Liver (tissue), 9 donors: ENCODE measurements around the gene MEGF11. TPM values are rescaled to one million over a fixed set of nuclear protein-coding genes. Genes with fewer than 3 reads are reported as not detected.

Experiments
- DNase-seq: peaks from one replicate; pipeline ENCODE4 v3.0.0-alpha.2; 2017; ENCODE audit warnings: low spot score
- H3K27ac ChIP-seq, 2 donors: one replicate each; pipeline ENCODE4 v1.7.0; 2013; ENCODE audit warnings: inconsistent platforms in 2 of 2, low read length in 2 of 2, control low read depth in 1 of 2, low read depth in 1 of 2, mild to moderate bottlenecking in 1 of 2
- H3K27me3 ChIP-seq, 4 donors: one replicate each; pipeline versions ENCODE4 v1.6.1 to v1.7.0; 2013; ENCODE audit warnings: low read length in 3 of 4, inconsistent platforms in 1 of 4, mild to moderate bottlenecking in 1 of 4, moderate library complexity in 1 of 4; ENCODE audit not compliant: control insufficient read depth in 4 of 4, insufficient read depth in 4 of 4
- H3K36me3 ChIP-seq, 4 donors: one replicate each; pipeline versions ENCODE4 v1.6.1 to v1.7.0; 2013; ENCODE audit warnings: low read length in 3 of 4, mild to moderate bottlenecking in 3 of 4, low read depth in 1 of 4, moderate library complexity in 1 of 4; ENCODE audit not compliant: control insufficient read depth in 4 of 4, insufficient read depth in 3 of 4
- H3K4me1 ChIP-seq, 4 donors: one replicate each; pipeline versions ENCODE4 v1.6.1 to v1.7.0; 2013; ENCODE audit warnings: low read length in 3 of 4, mild to moderate bottlenecking in 3 of 4, moderate library complexity in 1 of 4; ENCODE audit not compliant: control insufficient read depth in 4 of 4, insufficient read depth in 4 of 4
- H3K4me3 ChIP-seq, 3 donors: one replicate each; pipeline versions ENCODE4 v1.6.1 to v1.7.0; 2013; ENCODE audit warnings: low read length in 3 of 3, control low read depth in 1 of 3, low read depth in 1 of 3, mild to moderate bottlenecking in 1 of 3
- H3K9ac ChIP-seq, 2 donors: one replicate each; pipeline ENCODE4 v1.7.0; 2013; ENCODE audit warnings: low read length in 2 of 2, mild to moderate bottlenecking in 2 of 2, moderate library complexity in 2 of 2, control low read depth in 1 of 2, low read depth in 1 of 2
- H3K9me3 ChIP-seq, 4 donors: one replicate each; pipeline versions ENCODE4 v1.6.1 to v1.7.0; 2013; ENCODE audit warnings: low read length in 3 of 4; ENCODE audit not compliant: control insufficient read depth in 4 of 4
- ATF3 ChIP-seq: IDR thresholded peaks from 2 replicates; pipeline ENCODE4 v1.6.1; 2016; ENCODE audit warnings: antibody characterized with exemption
- CTCF ChIP-seq: fragments of 150-350 bp; IDR thresholded peaks from 2 replicates; pipeline ENCODE4 v1.5.1; 2017; ENCODE audit warnings: improper control_type of control experiment, low read depth, low read length; ENCODE audit not compliant: missing input control
- EGR1 ChIP-seq, 2 donors: IDR thresholded peaks; 2 replicates each; pipeline ENCODE4 v1.6.1; 2016 to 2018; ENCODE audit warnings: antibody characterized with exemption in 2 of 2, low read depth in 2 of 2
- FOXA1 ChIP-seq: IDR thresholded peaks from 2 replicates; pipeline ENCODE4 v1.6.1; 2016; ENCODE audit warnings: antibody characterized with exemption
- FOXA2 ChIP-seq: IDR thresholded peaks from 2 replicates; pipeline ENCODE4 v1.6.1; 2016; ENCODE audit warnings: antibody characterized with exemption
- GABPA ChIP-seq, 2 donors: IDR thresholded peaks in 1 of 2; conservative IDR thresholded peaks in 1 of 2; 2 replicates each; pipeline ENCODE4 v1.6.1; 2016; ENCODE audit warnings: antibody characterized with exemption in 2 of 2, mild to moderate bottlenecking in 1 of 2, moderate library complexity in 1 of 2
- HNF4A ChIP-seq, 2 donors: conservative IDR thresholded peaks; 2 replicates each; pipeline ENCODE4 v1.6.1; 2016; ENCODE audit warnings: antibody characterized with exemption in 2 of 2, mild to moderate bottlenecking in 2 of 2
- HNF4G ChIP-seq: IDR thresholded peaks from 2 replicates; pipeline ENCODE4 v1.6.1; 2016; ENCODE audit warnings: antibody characterized with exemption
- JUND ChIP-seq, 2 donors: IDR thresholded peaks; 2 replicates each; pipeline ENCODE4 v1.6.1; 2016; ENCODE audit warnings: antibody characterized with exemption in 2 of 2
- NR2F2 ChIP-seq: IDR thresholded peaks from 2 replicates; pipeline ENCODE4 v1.6.1; 2016; ENCODE audit warnings: antibody characterized with exemption
- RAD21 ChIP-seq, 2 donors: IDR thresholded peaks; 2 replicates each; pipeline ENCODE4 v1.6.1; 2016; ENCODE audit warnings: antibody characterized with exemption in 2 of 2, mild to moderate bottlenecking in 2 of 2
- REST ChIP-seq: IDR thresholded peaks from 2 replicates; pipeline ENCODE4 v1.6.1; 2016; ENCODE audit warnings: antibody characterized with exemption, mild to moderate bottlenecking
- RXRA ChIP-seq, 2 donors: IDR thresholded peaks; 2 replicates each; pipeline ENCODE4 v1.6.1; 2017 to 2018; ENCODE audit warnings: antibody characterized with exemption in 2 of 2, mild to moderate bottlenecking in 1 of 2
- TAF1 ChIP-seq: conservative IDR thresholded peaks from 2 replicates; pipeline ENCODE4 v1.6.1; 2016; ENCODE audit warnings: antibody characterized with exemption, mild to moderate bottlenecking
- YY1 ChIP-seq: IDR thresholded peaks from 2 replicates; pipeline ENCODE4 v1.6.1; 2016; ENCODE audit warnings: antibody characterized with exemption, mild to moderate bottlenecking
- ZBTB33 ChIP-seq: IDR thresholded peaks from 2 replicates; pipeline ENCODE4 v1.6.1; 2016; ENCODE audit warnings: antibody characterized with exemption
- WGBS: extraction: QIAGEN DNeasy Blood & Tissue Kit; methylation state at CpG from one replicate; pipeline ENCODE4 v1.1.7; 2013; 5-methylcytosine and 5-hydroxymethylcytosine counted together
- polyA plus RNA-seq, 2 donors: library from polyadenylated mRNA; stranded (reverse) in 1 of 2; unstranded in 1 of 2; fragments of 200-250 nt in 1 of 2; fragments of >200 nt in 1 of 2; fragmentation: Nextera tagmentation in 1 of 2; extraction: Ambion mirVana in 1 of 2; gene quantifications; one replicate each; pipeline versions ENCODE4 v1.2.1 to v1.2.3, GENCODE V29; 2013 to 2015
- total RNA-seq, 2 donors: library from RNA; depleted of rRNA; stranded (reverse); fragments of >200 nt; gene quantifications; one replicate each; pipeline ENCODE4 v1.2.3, GENCODE V29; 2014
- donor health status: healthy.
- donor health status: healthy.
- donor health status: healthy.
- donor health status: healthy.
- donor health status: healthy.

MEGF11 gene
- total and polyA plus RNA-seq, 4 donors, result under 0.01 to 0.51 (median 0.03) TPM; not detected in 1

GRCh38 chr15:65919353-65919752 is 334.2 kb downstream of the MEGF11 start (continued):
- TF ChIP-seq HNF4A (conservative IDR thresholded peaks at IDR 0.05), result no peak

GRCh38 chr15:65918945-65919344 is 334.6 kb downstream of the MEGF11 start:
- TF ChIP-seq JUND (IDR thresholded peaks at IDR 0.05) (no peak), TAF1 (no peak), NR2F2 (no peak), CTCF (no peak)
- Histone ChIP-seq H3K27me3 (no peaks in the 10 kb centered on the region), H3K36me3 (no peaks in the 10 kb centered on the region), H3K4me1 (no peaks in the 10 kb centered on the region), H3K27ac (no peak overlapping the region), H3K9ac (no peak overlapping the region), H3K4me3 (no peak overlapping the region), H3K9me3 (no peaks in the 10 kb centered on the region)
- 96% methylated on average over 5 of the region's 5 CpGs for WGBS
- no peak for DNase-seq

GRCh38 chr15:65918357-65918920 is 335.1 kb downstream of the MEGF11 start:
- no peak overlapping the region for H3K9ac ChIP-seq
- H3K4me1 ChIP-seq, result no peaks in the 10 kb centered on the region
- no peaks in the 10 kb centered on the region for H3K27me3 ChIP-seq
- DNase-seq, result no peak
- 90% methylated on average over 3 of the region's 3 CpGs for WGBS
- TF ChIP-seq EGR1 (IDR thresholded peaks at IDR 0.05; ENCODE audit: low read depth in 2 of 2) (no peak), ZBTB33 (no peak), RAD21 (IDR thresholded peaks at IDR 0.05) (no peak), YY1 (no peak), REST (no peak), NR2F2 (no peak), ATF3 (no peak), GABPA (IDR thresholded peaks at IDR 0.05 in 1 of 2, conservative IDR thresholded peaks at IDR 0.05 in 1 of 2) (no peak), HNF4A (conservative IDR thresholded peaks at IDR 0.05) (no peak), FOXA2 (no peak), FOXA1 (no peak), HNF4G (no peak), RXRA (IDR thresholded peaks at IDR 0.05) (no peak), JUND (IDR thresholded peaks at IDR 0.05) (no peak), TAF1 (no peak)
- H3K36me3 ChIP-seq, result no peaks in the 10 kb centered on the region
- H3K4me3 ChIP-seq, result no peak overlapping the region
- no peaks in the 10 kb centered on the region for H3K9me3 ChIP-seq
- no peak overlapping the region for H3K27ac ChIP-seq
